HEK293 (cell line): Measurements from ENCODE around the gene LCOR.
A peak's percentile ranks its signal among the peaks of the same experiment; 100 is the strongest.

Experiments used
- CTCF ChIA-PET: fragments of 350-600 bp; formaldehyde crosslinking; extraction: SDS; loops from one replicate; lab custom pipeline; 2021; ENCODE audit warnings: antibody characterized with exemption; lab: Yijun Ruan, JAX
- POLR2A ChIA-PET: fragments of 300-600 bp; formaldehyde crosslinking; extraction: SDS; loops from one replicate; lab custom pipeline; 2020; ENCODE audit warnings: antibody characterized with exemption, inconsistent platforms; lab: Yijun Ruan, JAX
- H3K27ac ChIP-seq: fragments of 200-500 bp; sonication (Bioruptor generic); 2 replicates; pipeline ENCODE4 v1.5.1; 2014; ENCODE audit warnings: low read depth, low read length, control low read depth, inconsistent platforms; ENCODE audit errors: extremely low read depth
- H3K36me3 ChIP-seq, 2 experiments: fragments of 200-500 bp in 1 of 2; sonication (Bioruptor generic) in 1 of 2; 1 replicate in 1 of 2; 2 replicates in 1 of 2; pipeline ENCODE4 v1.5.1; 2014 to 2017; ENCODE audit warnings: inconsistent platforms in 2 of 2, low read length in 2 of 2; ENCODE audit not compliant: control insufficient read depth in 2 of 2, insufficient read depth in 1 of 2
- H3K4me1 ChIP-seq: fragments of 200-500 bp; sonication (Bioruptor generic); 2 replicates; pipeline ENCODE4 v1.5.1; 2014; ENCODE audit warnings: mild to moderate bottlenecking, low read length, inconsistent platforms; ENCODE audit not compliant: control insufficient read depth, insufficient read depth
- H3K4me3 ChIP-seq: 2 replicates; pipeline ENCODE4 v1.5.1; 2011; ENCODE audit warnings: low read depth, mild to moderate bottlenecking, control low read depth, low read length, moderate library complexity
- H3K9me3 ChIP-seq: fragments of 200-500 bp; sonication (Bioruptor generic); 2 replicates; pipeline ENCODE4 v1.5.1; 2014; ENCODE audit warnings: low read depth, low read length, inconsistent platforms; ENCODE audit not compliant: control insufficient read depth, insufficient read depth
- EGR2 ChIP-seq: fragments of 450-650 bp; formaldehyde crosslinking; IDR thresholded peaks from 2 replicates; pipeline ENCODE4 v1.5.1; 2016; ENCODE audit warnings: low read depth, missing biosample characterization, missing genetic modification characterization
- FEZF1 ChIP-seq: fragments of 450-650 bp; formaldehyde crosslinking; IDR thresholded peaks from 2 replicates; pipeline ENCODE4 v1.5.1; 2016; ENCODE audit warnings: missing biosample characterization, missing genetic modification characterization
- GFI1B ChIP-seq: fragments of 450-650 bp; formaldehyde crosslinking; IDR thresholded peaks from 2 replicates; pipeline ENCODE4 v1.5.1; 2016; ENCODE audit warnings: missing biosample characterization, missing genetic modification characterization
- KLF8 ChIP-seq: fragments of 450-650 bp; formaldehyde crosslinking; IDR thresholded peaks from 2 replicates; pipeline ENCODE4 v1.5.1; 2016; ENCODE audit warnings: missing biosample characterization, missing genetic modification characterization
- OVOL3 ChIP-seq: fragments of 450-650 bp; formaldehyde crosslinking; IDR thresholded peaks from 2 replicates; pipeline ENCODE4 v1.5.1; 2016; ENCODE audit warnings: missing biosample characterization, missing genetic modification characterization
- SALL2 ChIP-seq: fragments of 450-650 bp; formaldehyde crosslinking; IDR thresholded peaks from 2 replicates; pipeline ENCODE4 v1.5.0; 2017; ENCODE audit warnings: missing biosample characterization, mild to moderate bottlenecking, missing genetic modification characterization, borderline replicate concordance
- SCRT1 ChIP-seq: fragments of 450-650 bp; formaldehyde crosslinking; IDR thresholded peaks from 2 replicates; pipeline ENCODE4 v1.5.1; 2016; ENCODE audit warnings: missing biosample characterization, missing genetic modification characterization, borderline replicate concordance
- ZBTB17 ChIP-seq: fragments of 450-650 bp; formaldehyde crosslinking; IDR thresholded peaks from 2 replicates; pipeline ENCODE4 v1.5.1; 2016; ENCODE audit warnings: missing biosample characterization, missing genetic modification characterization
- ZNF10 ChIP-seq: fragments of 450-650 bp; formaldehyde crosslinking; IDR thresholded peaks from 2 replicates; pipeline ENCODE4 v1.5.1; 2017; ENCODE audit warnings: missing biosample characterization, missing genetic modification characterization
- ZNF155 ChIP-seq: fragments of 450-650 bp; formaldehyde crosslinking; IDR thresholded peaks from 2 replicates; pipeline ENCODE4 v1.5.1; 2016; ENCODE audit warnings: missing biosample characterization, missing genetic modification characterization
- ZNF202 ChIP-seq: fragments of 450-650 bp; formaldehyde crosslinking; IDR thresholded peaks from 2 replicates; pipeline ENCODE4 v1.5.1; 2016; ENCODE audit warnings: missing biosample characterization, missing genetic modification characterization, borderline replicate concordance
- ZNF211 ChIP-seq: fragments of 450-650 bp; formaldehyde crosslinking; IDR thresholded peaks from 2 replicates; pipeline ENCODE4 v1.5.1; 2016; ENCODE audit warnings: low read depth, missing biosample characterization, missing genetic modification characterization
- ZNF335 ChIP-seq: fragments of 450-650 bp; formaldehyde crosslinking; conservative IDR thresholded peaks from 2 replicates; pipeline ENCODE4 v1.5.1; 2016; ENCODE audit warnings: missing biosample characterization, missing genetic modification characterization
- ZNF354C ChIP-seq: fragments of 450-650 bp; formaldehyde crosslinking; IDR thresholded peaks from 2 replicates; pipeline ENCODE4 v1.5.1; 2016; ENCODE audit warnings: missing biosample characterization, missing genetic modification characterization, low read depth, borderline replicate concordance
- ZNF37A ChIP-seq: fragments of 450-650 bp; IDR thresholded peaks from 2 replicates; pipeline ENCODE4 v1.5.1; 2018; ENCODE audit warnings: missing biosample characterization, missing genetic modification characterization
- ZNF416 ChIP-seq: fragments of 450-650 bp; formaldehyde crosslinking; IDR thresholded peaks from 2 replicates; pipeline ENCODE4 v1.5.1; 2016; ENCODE audit warnings: missing biosample characterization, missing genetic modification characterization
- ZNF423 ChIP-seq: fragments of 450-650 bp; formaldehyde crosslinking; IDR thresholded peaks from 2 replicates; pipeline ENCODE4 v1.5.1; 2016; ENCODE audit warnings: missing biosample characterization, missing genetic modification characterization
- ZNF449 ChIP-seq: fragments of 450-650 bp; formaldehyde crosslinking; IDR thresholded peaks from 2 replicates; pipeline ENCODE4 v1.5.1; 2017; ENCODE audit warnings: missing biosample characterization, mild to moderate bottlenecking, missing genetic modification characterization, moderate library complexity
- ZNF513 ChIP-seq: fragments of 450-650 bp; IDR thresholded peaks from 2 replicates; pipeline ENCODE4 v1.5.1; 2018; ENCODE audit warnings: missing biosample characterization, missing genetic modification characterization
- ZNF585B ChIP-seq: fragments of 450-650 bp; formaldehyde crosslinking; IDR thresholded peaks from 2 replicates; pipeline ENCODE4 v1.5.1; 2016; ENCODE audit warnings: missing biosample characterization, missing genetic modification characterization
- ZNF639 ChIP-seq: fragments of 450-650 bp; formaldehyde crosslinking; IDR thresholded peaks from 2 replicates; pipeline ENCODE4 v1.5.1; 2016; ENCODE audit warnings: missing biosample characterization, missing genetic modification characterization
- TF ChIP-seq, protein P1 (sequence below): fragments of 450-650 bp; formaldehyde crosslinking; IDR thresholded peaks from 2 replicates; pipeline ENCODE4 v1.5.1; 2016; ENCODE audit warnings: missing biosample characterization, missing genetic modification characterization, low read depth

Gene LCOR

GRCh38 chr10:96959733-96960132, 127.6 kb downstream of the LCOR start (continued):
- TF ChIP-seq, protein P1, sequence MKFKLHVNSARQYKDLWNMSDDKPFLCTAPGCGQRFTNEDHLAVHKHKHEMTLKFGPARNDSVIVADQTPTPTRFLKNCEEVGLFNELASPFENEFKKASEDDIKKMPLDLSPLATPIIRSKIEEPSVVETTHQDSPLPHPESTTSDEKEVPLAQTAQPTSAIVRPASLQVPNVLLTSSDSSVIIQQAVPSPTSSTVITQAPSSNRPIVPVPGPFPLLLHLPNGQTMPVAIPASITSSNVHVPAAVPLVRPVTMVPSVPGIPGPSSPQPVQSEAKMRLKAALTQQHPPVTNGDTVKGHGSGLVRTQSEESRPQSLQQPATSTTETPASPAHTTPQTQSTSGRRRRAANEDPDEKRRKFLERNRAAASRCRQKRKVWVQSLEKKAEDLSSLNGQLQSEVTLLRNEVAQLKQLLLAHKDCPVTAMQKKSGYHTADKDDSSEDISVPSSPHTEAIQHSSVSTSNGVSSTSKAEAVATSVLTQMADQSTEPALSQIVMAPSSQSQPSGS (tag by site-specific recombination) = no peak
- TF ChIP-seq ZBTB17 (tag by site-specific recombination) (peak; percentile 21; the same call in 1 of the 2 replicates), SCRT1 (tag by site-specific recombination) (peak; percentile 69; the same call in 1 of the 2 replicates), FEZF1 (tag by site-specific recombination) (0 out of 2 replicates have a peak, but pooled peaks have one; percentile 21), ZNF335 (tag by site-specific recombination) (peak; percentile 32; the same call in 1 of the 2 replicates), ZNF37A (tag by site-specific recombination) (no peak), ZNF416 (no peak)

DNA sequence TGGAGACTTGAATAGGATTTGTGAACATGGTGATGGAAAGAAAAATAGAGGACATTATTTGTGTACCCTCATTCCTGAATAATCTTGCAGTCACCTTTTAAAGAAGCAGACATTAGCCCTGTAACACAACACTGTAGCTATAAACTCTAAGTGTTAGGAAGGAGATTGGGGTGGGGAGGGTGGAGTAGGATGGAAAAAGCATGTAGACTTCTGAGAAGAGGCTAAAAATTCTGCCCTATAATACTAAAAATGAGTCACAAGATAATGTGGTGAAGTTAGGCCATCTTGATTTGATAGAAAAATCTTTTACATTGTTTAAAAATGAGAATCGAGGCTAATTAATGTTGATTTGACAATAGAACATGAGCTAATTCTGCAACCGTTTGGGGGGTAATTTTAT, 128.8 kb downstream of the LCOR start:
- no peak overlapping the region for H3K4me3 ChIP-seq
- peaks cover 30% of the 10 kb centered on the region for H3K4me1 ChIP-seq
- POLR2A ChIA-PET = no interaction called here
- no peak overlapping the region for H3K27ac ChIP-seq
- peaks cover 0 to under 1% of the 10 kb centered on the region in 2 experiments; a peak in 1 of 3 replicates for H3K36me3 ChIP-seq
- no peaks in the 10 kb centered on the region for H3K9me3 ChIP-seq
- no peak for TF ChIP-seq KLF8
- no peak for TF ChIP-seq ZNF155
- no peak for TF ChIP-seq ZNF449 (tag by site-specific recombination)
- TF ChIP-seq ZNF639 (tag by site-specific recombination) = no peak
- TF ChIP-seq ZNF202 = no peak
- TF ChIP-seq ZNF211 = no peak
- TF ChIP-seq EGR2 (tag by site-specific recombination) = no peak
- TF ChIP-seq GFI1B (tag by site-specific recombination) = no peak
- TF ChIP-seq ZNF585B (tag by site-specific recombination) = no peak
- TF ChIP-seq SCRT1 (tag by site-specific recombination) = no peak
- no peak for TF ChIP-seq ZNF513 (tag by site-specific recombination)
- no peak for TF ChIP-seq OVOL3
- CTCF ChIA-PET = interaction anchor here (0.6 to 1.8 kb wide), 3 partner anchors 50 to 565 kb away, joined by 3 to 10 read pairs (median 3); no protein-coding TSS in a partner anchor

GRCh38 chr10:96964131-96964530, 132.0 kb downstream of the LCOR start:
- no peaks in the 10 kb centered on the region for H3K36me3 ChIP-seq
- ChIA-PET POLR2A (no interaction called here), CTCF (interaction anchor here (1.2 kb wide), 1 partner anchor 33 kb away, joined by 6 read pairs; no protein-coding TSS in a partner anchor)
- H3K9me3 ChIP-seq = no peaks in the 10 kb centered on the region
- no peak overlapping the region for H3K27ac ChIP-seq
- TF ChIP-seq ZNF10 (tag by site-specific recombination) = no peak
- no peak for TF ChIP-seq OVOL3
- no peak for TF ChIP-seq SALL2 (tag by site-specific recombination)
- TF ChIP-seq ZNF423 (tag by site-specific recombination) = no peak
- TF ChIP-seq ZNF354C = no peak
- TF ChIP-seq, all 188 proteins: peak for 0
- H3K4me1 ChIP-seq = peaks cover 18% of the 10 kb centered on the region
- H3K4me3 ChIP-seq = no peak overlapping the region
